SU-DHL-6 (cell line): ENCODE results near the gene CDC42EP3.

Source experiments
- H2AFZ ChIP-seq: fragments of 200-600 bp; sonication (generic); 2 replicates; pipeline ENCODE4 v1.6.1; 2014; ENCODE audit warnings: low read depth, mild to moderate bottlenecking, moderate library complexity, mixed read lengths, antibody characterized with exemption, low read length; ENCODE audit not compliant: severe bottlenecking
- H3F3A ChIP-seq: fragments of 200-600 bp; shearing (Covaris generic); 2 replicates; pipeline ENCODE4 v1.6.0; 2016; ENCODE audit warnings: antibody characterized with exemption, mild to moderate bottlenecking; ENCODE audit not compliant: insufficient read depth
- H3K27ac ChIP-seq: fragments of 200-600 bp; sonication (generic); 2 replicates; pipeline ENCODE4 v1.5.1; 2016; ENCODE audit warnings: low read depth, mild to moderate bottlenecking, low read length, moderate library complexity, mixed read lengths
- H3K27me3 ChIP-seq: fragments of 200-600 bp; sonication (generic), shearing (Covaris generic); 2 replicates; pipeline ENCODE4 v1.6.0; 2014; ENCODE audit warnings: mild to moderate bottlenecking, low read length
- H3K36me3 ChIP-seq: fragments of 200-600 bp; sonication (generic); 2 replicates; pipeline ENCODE4 v1.6.1; 2014; ENCODE audit warnings: mild to moderate bottlenecking, low read length, mixed read lengths
- H3K4me2 ChIP-seq: fragments of 300-600, 200-600 bp; shearing (Covaris generic), sonication (generic); 2 replicates; pipeline ENCODE4 v1.6.0; 2014; ENCODE audit warnings: low read length, low read depth, mild to moderate bottlenecking; ENCODE audit not compliant: poor library complexity, severe bottlenecking
- H3K4me3 ChIP-seq: fragments of 200-600 bp; sonication (generic); 2 replicates; pipeline ENCODE4 v1.5.1; 2014; ENCODE audit warnings: antibody characterized with exemption, low read length, mild to moderate bottlenecking, mixed read lengths; ENCODE audit not compliant: insufficient read depth, poor library complexity, severe bottlenecking
- H3K79me2 ChIP-seq: fragments of 200-600 bp; sonication (generic); 2 replicates; pipeline ENCODE4 v1.6.1; 2014; ENCODE audit warnings: mild to moderate bottlenecking, low read length, moderate library complexity; ENCODE audit not compliant: insufficient read depth
- H3K9ac ChIP-seq: fragments of 200-600 bp; sonication (generic); 2 replicates; pipeline ENCODE4 v1.7.0; 2014; ENCODE audit warnings: mild to moderate bottlenecking, low read length
- H3K9me2 ChIP-seq: fragments of 200-600 bp; sonication (generic); replicated peaks from 2 replicates; pipeline ENCODE4 v1.6.1; 2014; ENCODE audit warnings: low read length; ENCODE audit not compliant: insufficient read depth
- H3K9me3 ChIP-seq: fragments of 200-600 bp; sonication (generic); 2 replicates; pipeline ENCODE4 v1.6.1; 2014; ENCODE audit warnings: low read length, mixed read lengths; ENCODE audit not compliant: insufficient read depth
- H4K20me1 ChIP-seq: fragments of 200-600 bp; sonication (generic); 2 replicates; pipeline ENCODE4 v1.6.1; 2014; ENCODE audit warnings: low read depth, mild to moderate bottlenecking, antibody characterized with exemption, low read length, moderate library complexity, mixed read lengths
- CTCF ChIP-seq: fragments of 200-600 bp; sonication (generic); IDR thresholded peaks from one replicate; pipeline ENCODE4 v1.5.1; 2017; ENCODE audit warnings: antibody characterized with exemption, mild to moderate bottlenecking, low read length, moderate library complexity; ENCODE audit not compliant: insufficient read depth, poor library complexity, severe bottlenecking
- EZH2phosphoT487 ChIP-seq: fragments of 200-600 bp; sonication (generic), shearing (Covaris generic); conservative IDR thresholded peaks from 2 replicates; pipeline ENCODE4 v1.6.1; 2018; ENCODE audit warnings: mild to moderate bottlenecking, antibody characterized with exemption, low read length, moderate library complexity, mixed read lengths

The CDC42EP3 gene

GRCh38 chr2:37619230-37619958 is 52.0 kb downstream of the CDC42EP3 start:
- no peak overlapping the region for H3K4me2 ChIP-seq
- H3K9me3 ChIP-seq = no peaks in the 10 kb centered on the region
- H3K36me3 ChIP-seq = no peaks in the 10 kb centered on the region
- no peaks in the 10 kb centered on the region for H3F3A ChIP-seq
- no peaks in the 10 kb centered on the region for H4K20me1 ChIP-seq
- H3K79me2 ChIP-seq = no peaks in the 10 kb centered on the region
- no peaks in the 10 kb centered on the region for H3K27me3 ChIP-seq
- TF ChIP-seq CTCF (no peak), EZH2phosphoT487 (no peak)
- no peak overlapping the region for H3K4me3 ChIP-seq
- H3K27ac ChIP-seq = no peak overlapping the region
- no peaks in the 10 kb centered on the region for H3K9me2 ChIP-seq
- no peak overlapping the region for H2AFZ ChIP-seq
- H3K9ac ChIP-seq = no peak overlapping the region

GRCh38 chr2:37618326-37618725 is 53.1 kb downstream of the CDC42EP3 start:
- H3K9ac ChIP-seq = no peak overlapping the region
- H3K4me3 ChIP-seq = no peak overlapping the region
- H3K36me3 ChIP-seq = no peaks in the 10 kb centered on the region
- no peak overlapping the region for H3K27ac ChIP-seq
- H3K9me3 ChIP-seq = no peaks in the 10 kb centered on the region
- H3K4me2 ChIP-seq = no peak overlapping the region
- H3K27me3 ChIP-seq = no peaks in the 10 kb centered on the region
- TF ChIP-seq CTCF = no peak
- TF ChIP-seq EZH2phosphoT487 = no peak
- H3K9me2 ChIP-seq = no peaks in the 10 kb centered on the region
- H3F3A ChIP-seq = no peaks in the 10 kb centered on the region
- H2AFZ ChIP-seq = no peak overlapping the region
- H3K79me2 ChIP-seq = no peaks in the 10 kb centered on the region
- H4K20me1 ChIP-seq = no peaks in the 10 kb centered on the region

- H2AFZ ChIP-seq = no peak overlapping the region
- H3K4me3 ChIP-seq = no peak overlapping the region
- no peaks in the 10 kb centered on the region for H3K9me2 ChIP-seq
- H3K27ac ChIP-seq = no peak overlapping the region
- TF ChIP-seq CTCF = no peak
- TF ChIP-seq EZH2phosphoT487 = no peak
- H3F3A ChIP-seq = no peaks in the 10 kb centered on the region
- H3K36me3 ChIP-seq = no peaks in the 10 kb centered on the region
- H3K4me2 ChIP-seq = no peak overlapping the region
- H3K27me3 ChIP-seq = no peaks in the 10 kb centered on the region
- no peaks in the 10 kb centered on the region for H3K9me3 ChIP-seq
- no peaks in the 10 kb centered on the region for H3K79me2 ChIP-seq
- no peak overlapping the region for H3K9ac ChIP-seq
- no peaks in the 10 kb centered on the region for H4K20me1 ChIP-seq
Measured at GRCh38 chr2:37617119-37617892, 54.1 kb downstream of the CDC42EP3 start.
